Measurements from ENCODE around the gene ST3GAL4.

- TF ChIP-seq EP300 (IDR thresholded peaks at IDR 0.05; ENCODE audit: low read length) (no peak), SMAD2 (IDR thresholded peaks at IDR 0.05; ENCODE audit: low read depth, low read length) (no peak), CREBBP (IDR thresholded peaks at IDR 0.05; ENCODE audit: low read depth, low read length) (no peak), MYNN (IDR thresholded peaks at IDR 0.05) (no peak), MYNN (CRISPR knock-in tag; IDR thresholded peaks at IDR 0.05) (no peak), SRF (CRISPR knock-in tag; IDR thresholded peaks at IDR 0.05) (no peak), GABPA (tag; conservative IDR thresholded peaks at IDR 0.05; ENCODE audit: low read depth) (no peak), KAT2B (IDR thresholded peaks at IDR 0.05; ENCODE audit: low read depth, low read length) (no peak), POLR2A (conservative IDR thresholded peaks at IDR 0.05) (no peak)
Observed at GRCh38 chr11:126359431-126360048, 4.1 kb downstream of the ST3GAL4 start.

Data from K562 (cell line).